Suprapubic skin (tissue), 4 donors: ENCODE results near the gene ZBTB16. TPM values are rescaled to one million over a fixed set of nuclear protein-coding genes. Genes with fewer than 3 reads are reported as not detected.

Experiments used
- DNase-seq, 2 donors: peaks; one replicate each; pipeline ENCODE4 v3.0.0-alpha.2; 2019; ENCODE audit warnings: low spot score in 2 of 2
- H3K27ac ChIP-seq: fragments of 200-600 bp; sonication (generic); one replicate; pipeline ENCODE4 v1.5.1; 2019
- H3K27me3 ChIP-seq: fragments of 200-600 bp; sonication (generic); one replicate; pipeline ENCODE4 v1.5.1; 2019
- H3K36me3 ChIP-seq: fragments of 200-600 bp; sonication (generic); one replicate; pipeline ENCODE4 v1.5.1; 2019
- H3K4me1 ChIP-seq: fragments of 200-600 bp; sonication (generic); one replicate; pipeline ENCODE4 v1.5.1; 2019
- H3K4me3 ChIP-seq: fragments of 200-600 bp; sonication (generic); one replicate; pipeline ENCODE4 v1.5.1; 2019; ENCODE audit warnings: mild to moderate bottlenecking
- H3K9me3 ChIP-seq: fragments of 200-600 bp; sonication (generic); one replicate; pipeline ENCODE4 v1.5.1; 2019
- EP300 ChIP-seq: sonication (generic); formaldehyde crosslinking; IDR thresholded peaks from one replicate; pipeline ENCODE4 v1.6.1; 2017; ENCODE audit warnings: antibody characterized with exemption
- POLR2A ChIP-seq, 2 donors: fragments of 450-650 bp; IDR thresholded peaks; one replicate each; pipeline ENCODE4 v1.6.1; 2017; ENCODE audit warnings: antibody characterized with exemption in 2 of 2, mild to moderate bottlenecking in 2 of 2, moderate library complexity in 2 of 2
- POLR2AphosphoS5 ChIP-seq, 3 donors: sonication (generic); formaldehyde crosslinking; IDR thresholded peaks; one replicate each; pipeline ENCODE4 v1.6.1; 2017; ENCODE audit warnings: antibody characterized with exemption in 3 of 3
- WGBS: methylation state at CpG from one replicate; pipeline ENCODE4 v1.1.5; 2018; 5-methylcytosine and 5-hydroxymethylcytosine counted together
- total RNA-seq, 4 donors: library from RNA; depleted of rRNA; stranded (reverse); fragments of >200 nt; gene quantifications; one replicate each; pipeline ENCODE4 v1.1.0, GENCODE V29; 2016
- TF ChIP-seq, protein P1 (sequence below), 2 donors: fragments of 200-600 bp in 1 of 2; fragments of 450-650 bp in 1 of 2; sonication (generic) in 1 of 2; IDR thresholded peaks; one replicate each; pipeline ENCODE4 v1.5.1; 2016 to 2019; ENCODE audit warnings: antibody characterized with exemption in 2 of 2, mild to moderate bottlenecking in 1 of 2, moderate library complexity in 1 of 2

The ZBTB16 gene
- total RNA-seq, 4 donors from 2014 or later: 142 to 474 (median 232) TPM

DNA sequence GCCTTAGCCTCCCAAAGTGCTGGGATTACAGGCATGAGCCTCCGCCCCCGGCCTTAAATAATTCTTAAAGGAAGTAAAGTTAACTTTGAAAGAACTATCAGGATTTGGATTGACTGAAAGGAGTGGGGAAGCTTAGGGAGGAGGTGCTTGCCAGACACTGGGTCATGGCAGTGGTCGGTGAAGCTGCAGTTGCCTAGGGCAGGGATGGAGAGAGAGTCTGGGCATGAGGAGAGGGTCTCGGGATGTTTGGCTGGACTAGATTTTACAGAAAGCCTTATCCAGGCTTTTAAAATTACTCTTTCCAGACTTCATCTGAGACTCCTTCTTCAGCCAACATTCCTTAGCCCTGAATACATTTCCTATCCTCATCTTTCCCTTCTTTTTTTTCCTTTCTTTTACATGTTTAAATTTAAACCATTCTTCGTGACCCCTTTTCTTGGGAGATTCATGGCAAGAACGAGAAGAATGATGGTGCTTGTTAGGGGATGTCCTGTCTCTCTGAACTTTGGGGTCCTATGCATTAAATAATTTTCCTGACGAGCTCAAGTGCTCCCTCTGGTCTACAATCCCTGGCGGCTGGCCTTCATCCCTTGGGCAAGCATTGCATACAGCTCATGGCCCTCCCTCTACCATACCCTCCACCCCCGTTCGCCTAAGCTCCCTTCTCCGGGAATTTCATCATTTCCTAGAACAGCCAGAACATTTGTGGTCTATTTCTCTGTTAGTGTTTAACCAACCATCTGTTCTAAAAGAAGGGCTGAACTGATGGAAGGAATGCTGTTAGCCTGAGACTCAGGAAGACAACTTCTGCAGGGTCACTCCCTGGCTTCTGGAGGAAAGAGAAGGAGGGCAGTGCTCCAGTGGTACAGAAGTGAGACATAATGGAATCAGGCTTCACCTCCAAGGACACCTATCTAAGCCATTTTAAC is 236.4 kb downstream of the ZBTB16 start, which contains the start of gene NNMT:
Gene NNMT, plus strand, starts transcription at position 724 of the 929 bp plus-strand sequence. Its CDS starts 158 bp downstream, at position 882.
- peaks cover 3% of the 10 kb centered on the region for H3K36me3 ChIP-seq
- peak; percentile 90 to 91 for DNase-seq
- peak within 1 kb of the TSS; percentile 51 for H3K4me3 ChIP-seq
- no peaks in the 10 kb centered on the region for H3K27me3 ChIP-seq
- peaks cover 30% of the 10 kb centered on the region for H3K4me1 ChIP-seq
- H3K9me3 ChIP-seq: no peaks in the 10 kb centered on the region
- TF ChIP-seq, protein P1, sequence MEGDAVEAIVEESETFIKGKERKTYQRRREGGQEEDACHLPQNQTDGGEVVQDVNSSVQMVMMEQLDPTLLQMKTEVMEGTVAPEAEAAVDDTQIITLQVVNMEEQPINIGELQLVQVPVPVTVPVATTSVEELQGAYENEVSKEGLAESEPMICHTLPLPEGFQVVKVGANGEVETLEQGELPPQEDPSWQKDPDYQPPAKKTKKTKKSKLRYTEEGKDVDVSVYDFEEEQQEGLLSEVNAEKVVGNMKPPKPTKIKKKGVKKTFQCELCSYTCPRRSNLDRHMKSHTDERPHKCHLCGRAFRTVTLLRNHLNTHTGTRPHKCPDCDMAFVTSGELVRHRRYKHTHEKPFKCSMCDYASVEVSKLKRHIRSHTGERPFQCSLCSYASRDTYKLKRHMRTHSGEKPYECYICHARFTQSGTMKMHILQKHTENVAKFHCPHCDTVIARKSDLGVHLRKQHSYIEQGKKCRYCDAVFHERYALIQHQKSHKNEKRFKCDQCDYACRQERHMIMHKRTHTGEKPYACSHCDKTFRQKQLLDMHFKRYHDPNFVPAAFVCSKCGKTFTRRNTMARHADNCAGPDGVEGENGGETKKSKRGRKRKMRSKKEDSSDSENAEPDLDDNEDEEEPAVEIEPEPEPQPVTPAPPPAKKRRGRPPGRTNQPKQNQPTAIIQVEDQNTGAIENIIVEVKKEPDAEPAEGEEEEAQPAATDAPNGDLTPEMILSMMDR (IDR thresholded peaks at IDR 0.05): no peak
- TF ChIP-seq POLR2A (IDR thresholded peaks at IDR 0.05) (peak; percentile 27 to 88), POLR2AphosphoS5 (IDR thresholded peaks at IDR 0.05) (peak; percentile 58 to 94 (median 90)), EP300 (no peak)
- peak within 1 kb of the TSS; percentile 94 for H3K27ac ChIP-seq
- 46% methylated on average over 11 of the region's 11 CpGs for WGBS

DNA sequence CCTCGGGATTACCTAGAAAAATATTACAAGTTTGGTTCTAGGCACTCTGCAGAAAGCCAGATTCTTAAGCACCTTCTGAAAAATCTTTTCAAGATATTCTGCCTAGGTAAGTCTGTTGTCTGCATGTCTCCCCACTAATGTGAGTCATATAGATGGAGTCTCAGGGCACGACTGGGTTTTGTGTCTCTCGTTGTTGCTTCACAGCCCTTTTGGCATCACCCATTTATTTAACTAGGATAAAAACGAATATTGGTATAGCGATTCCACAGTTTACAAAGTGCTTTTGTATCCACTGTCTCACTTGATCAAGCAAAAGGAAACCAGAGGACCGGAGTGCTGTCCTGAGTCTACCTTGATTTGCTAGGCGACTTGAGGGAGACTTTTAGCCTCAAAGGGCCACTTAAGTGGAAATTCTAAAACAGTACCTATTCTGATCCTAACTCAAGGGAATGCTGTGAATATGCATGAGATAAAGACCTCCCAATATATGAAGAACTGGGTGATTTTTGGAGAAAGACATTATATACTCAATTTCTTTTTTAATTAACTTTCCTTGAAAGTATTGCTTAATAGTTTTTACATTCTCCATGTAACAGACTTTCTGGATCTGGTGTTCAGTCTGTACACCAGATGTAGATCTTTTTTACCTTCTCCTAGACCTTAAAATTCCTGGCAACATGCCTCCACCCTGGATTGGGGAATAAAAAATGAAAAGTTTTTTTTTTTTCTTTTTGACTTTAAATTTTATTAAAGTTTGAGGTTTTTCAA is 237.3 kb downstream of the ZBTB16 start:
- TF ChIP-seq, protein P1 (IDR thresholded peaks at IDR 0.05): no peak
- TF ChIP-seq POLR2A (IDR thresholded peaks at IDR 0.05): peak in 1 of 2 donors; percentile 1
- Histone ChIP-seq H3K9me3 (no peaks in the 10 kb centered on the region), H3K36me3 (peaks cover 11% of the 10 kb centered on the region), H3K4me1 (peaks cover 23% of the 10 kb centered on the region), H3K27me3 (no peaks in the 10 kb centered on the region), H3K27ac (peak overlapping the region; percentile 94), H3K4me3 (peak overlapping the region; percentile 51)
- 64% methylated on average over 7 of the region's 7 CpGs for WGBS
- DNase-seq: no peak

DNA sequence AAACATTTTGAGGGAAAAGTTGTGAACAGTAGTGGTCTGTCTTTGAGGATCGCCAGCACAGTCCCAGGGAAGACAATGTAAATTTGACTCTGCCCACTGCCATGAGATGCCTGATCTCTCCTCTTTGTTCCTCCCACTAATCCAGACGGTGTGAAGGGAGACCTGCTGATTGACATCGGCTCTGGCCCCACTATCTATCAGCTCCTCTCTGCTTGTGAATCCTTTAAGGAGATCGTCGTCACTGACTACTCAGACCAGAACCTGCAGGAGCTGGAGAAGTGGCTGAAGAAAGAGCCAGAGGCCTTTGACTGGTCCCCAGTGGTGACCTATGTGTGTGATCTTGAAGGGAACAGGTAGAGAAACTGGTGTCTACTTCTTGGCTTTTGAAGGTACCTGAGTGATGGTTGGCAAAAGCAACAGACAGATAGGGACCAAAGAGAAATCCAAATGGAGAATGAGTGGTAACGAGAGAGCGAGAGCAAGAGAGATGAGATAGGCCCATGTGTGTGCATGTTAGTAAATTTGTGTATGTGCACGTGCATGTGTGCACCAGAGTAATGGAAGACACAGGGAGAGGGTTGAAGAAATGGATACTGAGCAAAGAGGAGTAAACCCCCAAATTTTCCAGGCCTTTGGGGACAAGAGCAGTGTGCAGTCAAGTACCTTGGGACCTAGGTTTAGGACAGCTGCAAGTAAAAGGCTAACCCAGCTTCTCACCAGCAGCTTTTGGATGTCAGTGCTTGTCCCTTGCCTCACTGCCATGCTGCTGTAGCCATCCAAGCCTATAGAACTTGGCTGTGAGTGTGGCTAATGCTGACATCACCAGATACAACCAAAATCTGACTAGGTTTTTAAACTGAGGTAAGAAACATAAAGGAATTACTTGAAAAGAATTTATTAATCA is 238.5 kb downstream of the ZBTB16 start:
- no peaks in the 10 kb centered on the region for H3K27me3 ChIP-seq
- H3K9me3 ChIP-seq: no peaks in the 10 kb centered on the region
- H3K27ac ChIP-seq: peak overlapping the region; percentile 94
- H3K4me3 ChIP-seq: peak overlapping the region; percentile 51
- WGBS: 88% methylated on average over 8 of the region's 8 CpGs
- peaks cover 11% of the 10 kb centered on the region for H3K36me3 ChIP-seq
- peaks cover 11% of the 10 kb centered on the region for H3K4me1 ChIP-seq
- TF ChIP-seq, protein P1 (IDR thresholded peaks at IDR 0.05): no peak
- no peak for TF ChIP-seq POLR2A (IDR thresholded peaks at IDR 0.05)
- no peak for TF ChIP-seq POLR2AphosphoS5 (IDR thresholded peaks at IDR 0.05)
- TF ChIP-seq EP300: no peak
- DNase-seq: no peak

DNA sequence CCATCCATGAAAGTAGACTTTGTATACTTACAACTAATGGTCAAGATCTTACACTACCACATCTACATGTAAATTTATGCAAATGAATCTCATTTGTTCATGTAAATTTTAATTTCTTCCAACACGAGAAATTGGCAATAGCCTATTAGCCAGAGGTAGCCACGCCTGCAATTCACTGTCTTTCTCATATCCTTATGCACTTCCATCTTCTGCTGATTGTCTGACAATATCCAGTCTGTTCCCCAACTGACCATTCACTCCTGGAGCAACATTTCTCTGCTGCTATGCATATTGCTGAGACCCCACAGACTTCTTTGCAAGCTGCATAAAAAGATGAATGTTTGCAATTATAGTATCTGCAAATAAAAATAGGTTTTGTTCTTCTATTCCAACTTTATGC is 239.2 kb downstream of the ZBTB16 start:
- DNase-seq: no peak
- Histone ChIP-seq H3K36me3 (peaks cover 11% of the 10 kb centered on the region), H3K27me3 (no peaks in the 10 kb centered on the region), H3K9me3 (no peaks in the 10 kb centered on the region), H3K4me1 (peaks cover 5% of the 10 kb centered on the region), H3K4me3 (peak overlapping the region; percentile 51), H3K27ac (peak overlapping the region; percentile 94)
- TF ChIP-seq EP300: no peak
- TF ChIP-seq, protein P1 (IDR thresholded peaks at IDR 0.05): no peak
- TF ChIP-seq POLR2AphosphoS5 (IDR thresholded peaks at IDR 0.05): no peak
- no peak for TF ChIP-seq POLR2A (IDR thresholded peaks at IDR 0.05)
- WGBS: 65% methylated on average over 2 of the region's 2 CpGs

Other genes with a start within 250 kb of the ZBTB16 start
- gene USP28, start 184.1 kb upstream of the ZBTB16 start, total RNA-seq: 10 to 100 TPM; 13.4 to 19.6 (median 14.1) TPM
- not detected for gene HTR3B, start 154.9 kb upstream of the ZBTB16 start, total RNA-seq
- gene HTR3A, start 84.6 kb upstream of the ZBTB16 start, total RNA-seq: under 1 TPM in 2 of 4 donors, not detected in 2; 0.68 TPM
- 100 to 1,000 TPM; 106 to 269 (median 210) TPM for gene NNMT, start 236.7 kb downstream of the ZBTB16 start, total RNA-seq